ENCODE results near the gene ARL13A.

The ARL13A gene

DNA sequence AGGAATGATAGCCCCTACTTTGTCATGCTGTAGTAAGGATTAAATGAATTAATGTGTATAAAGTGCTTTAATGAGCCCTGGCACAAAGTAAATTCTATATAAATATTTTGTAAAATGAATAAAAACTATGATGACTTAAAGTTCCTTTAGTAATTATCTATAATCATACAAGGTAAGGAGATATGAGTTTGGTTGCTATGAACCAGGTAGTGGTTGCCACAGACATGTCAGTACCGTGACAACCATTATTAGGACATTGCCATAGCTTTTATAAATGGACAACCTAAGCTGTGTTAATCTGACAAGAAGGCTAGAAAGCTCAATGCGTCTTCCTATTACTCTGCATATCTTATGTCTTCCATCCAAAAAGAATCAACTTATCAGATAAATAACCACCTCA, at the start of gene ARL13A:
TSS of gene ARL13A (plus strand) at position 301 of the 400 bp plus-strand sequence. CDS start 3,982 bp downstream, outside the sequence.
- Mint-ChIP-seq H3K36me3 (peaks cover 0 to 2% of the 10 kb centered on the region in 2 donors), H3K4me3 (no peak within 1 kb of the TSS), H3K4me1 (no peaks in the 10 kb centered on the region), H3K9me3 (no peaks in the 10 kb centered on the region), H3K27ac (no peak within 1 kb of the TSS), H3K27me3 (no peaks in the 10 kb centered on the region)
- DNase-seq: no peak
- no peak for ATAC-seq (replicated peaks)

DNA sequence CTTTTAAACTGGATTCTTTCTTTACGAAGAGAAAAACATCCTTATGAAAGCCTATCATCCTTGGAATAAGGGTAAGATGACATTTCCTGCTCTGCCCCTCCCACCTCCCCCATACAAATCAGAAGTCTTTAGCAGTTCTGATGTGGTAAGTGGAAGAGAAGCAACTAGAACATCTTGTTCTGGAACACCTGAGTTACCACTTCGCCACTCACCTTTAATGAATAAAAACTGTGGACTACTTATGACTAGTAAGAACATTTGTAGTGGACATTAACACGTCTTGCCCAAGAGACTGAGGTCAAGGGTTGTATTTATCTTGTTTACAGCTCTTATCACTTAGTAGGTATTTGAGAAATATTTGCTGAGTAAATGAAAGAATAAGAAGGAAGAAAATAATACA, 45.1 kb upstream of the ARL13A start:
- H3K4me3 Mint-ChIP-seq: no peak overlapping the region
- H3K27ac Mint-ChIP-seq: no peak overlapping the region
- ATAC-seq (replicated peaks) (no peak), DNase-seq (no peak)
- peaks cover 10 to 17% of the 10 kb centered on the region in 2 donors for H3K4me1 Mint-ChIP-seq
- H3K36me3 Mint-ChIP-seq: peaks cover 1 to 3% of the 10 kb centered on the region in 2 donors
- H3K9me3 Mint-ChIP-seq: no peaks in the 10 kb centered on the region
- H3K27me3 Mint-ChIP-seq: no peaks in the 10 kb centered on the region

DNA sequence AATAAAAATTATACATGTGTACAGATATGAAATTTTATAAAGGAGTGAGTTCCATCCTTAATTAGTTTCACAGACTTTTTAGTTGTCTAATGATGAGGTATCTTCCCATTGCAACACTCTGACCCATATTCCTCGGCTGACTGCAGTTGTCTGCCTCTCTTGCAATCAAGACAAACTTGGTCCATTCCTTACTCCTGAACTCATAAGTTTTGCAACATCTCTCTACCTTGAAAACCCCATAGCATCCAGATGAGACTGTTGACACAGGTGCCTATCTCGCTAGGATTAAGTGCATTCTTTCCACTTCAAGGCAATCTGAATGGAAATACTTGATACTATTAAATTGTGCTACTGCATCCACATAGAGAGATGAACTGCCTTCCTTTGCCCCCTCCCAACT, 43.1 kb upstream of the ARL13A start:
- Mint-ChIP-seq H3K4me3 (no peak overlapping the region), H3K27ac (no peak overlapping the region), H3K9me3 (peaks cover 4% of the 10 kb centered on the region in 2 donors), H3K4me1 (peaks cover 19 to 28% of the 10 kb centered on the region in 2 donors), H3K27me3 (no peaks in the 10 kb centered on the region), H3K36me3 (peaks cover 5 to 7% of the 10 kb centered on the region in 2 donors)
- no peak for ATAC-seq (replicated peaks)
- no peak for DNase-seq

DNA sequence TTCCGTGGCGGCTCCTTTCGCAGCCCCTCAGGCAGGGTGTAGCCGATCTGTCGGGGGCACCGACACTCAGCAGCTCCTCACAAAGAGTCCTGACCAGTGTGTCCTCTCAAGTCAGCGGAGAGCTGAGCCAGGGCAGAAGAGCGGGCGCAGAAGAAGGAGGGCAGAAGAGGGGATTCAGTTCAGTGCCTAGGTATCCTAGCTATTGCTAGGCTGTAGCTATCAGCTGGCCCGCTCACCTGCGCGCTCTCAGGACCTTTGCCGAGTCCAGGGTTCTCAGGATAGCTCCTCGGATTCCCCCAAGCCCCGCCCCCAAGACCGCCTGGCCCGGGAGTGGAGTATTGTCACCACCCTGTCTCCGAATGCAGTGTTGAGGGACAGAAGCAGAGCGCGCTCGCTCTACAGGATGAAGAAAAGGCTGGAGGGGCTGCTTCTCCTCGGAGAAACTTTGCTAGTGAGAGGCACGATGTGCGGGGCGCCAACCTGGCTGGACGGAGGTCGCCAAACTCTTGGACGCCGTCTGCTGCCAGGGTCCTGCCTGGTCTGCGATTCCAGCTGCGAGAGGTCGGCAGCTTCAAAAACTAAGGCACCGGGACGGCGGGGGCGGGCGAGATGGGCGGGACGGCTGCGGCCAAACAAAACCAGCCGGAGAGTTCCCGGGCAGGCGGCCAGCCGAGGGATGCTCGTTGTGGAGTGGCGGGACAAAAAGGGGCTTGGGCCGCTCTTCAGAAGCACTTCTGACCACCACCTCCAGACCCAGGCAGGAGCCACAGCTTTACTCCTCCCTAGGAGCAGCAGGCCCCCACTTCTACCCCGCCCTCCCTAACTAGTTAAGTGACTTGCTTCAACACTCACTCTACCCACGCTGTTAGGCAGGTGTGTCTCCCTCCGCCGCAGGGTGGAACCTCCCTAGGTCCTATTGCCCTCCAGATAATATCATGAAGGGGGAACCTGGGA, 40.6 kb upstream of the ARL13A start, which contains the start of gene XKRX:
TSS of gene XKRX (minus strand) at position 258 of the 954 bp plus-strand sequence. CDS start 613 bp downstream, outside the sequence.
- Mint-ChIP-seq H3K27ac (peak within 1 kb of the TSS; percentile 90), H3K36me3 (peaks cover 6% of the 10 kb centered on the region in 2 donors), H3K4me1 (peaks cover 25 to 39% of the 10 kb centered on the region in 2 donors), H3K27me3 (no peaks in the 10 kb centered on the region), H3K4me3 (peak within 1 kb of the TSS; percentile 87 to 90), H3K9me3 (peaks cover 4 to 6% of the 10 kb centered on the region in 2 donors)
- peak; percentile 42 for DNase-seq
- peak; percentile 59 to 72 for ATAC-seq (replicated peaks)

DNA sequence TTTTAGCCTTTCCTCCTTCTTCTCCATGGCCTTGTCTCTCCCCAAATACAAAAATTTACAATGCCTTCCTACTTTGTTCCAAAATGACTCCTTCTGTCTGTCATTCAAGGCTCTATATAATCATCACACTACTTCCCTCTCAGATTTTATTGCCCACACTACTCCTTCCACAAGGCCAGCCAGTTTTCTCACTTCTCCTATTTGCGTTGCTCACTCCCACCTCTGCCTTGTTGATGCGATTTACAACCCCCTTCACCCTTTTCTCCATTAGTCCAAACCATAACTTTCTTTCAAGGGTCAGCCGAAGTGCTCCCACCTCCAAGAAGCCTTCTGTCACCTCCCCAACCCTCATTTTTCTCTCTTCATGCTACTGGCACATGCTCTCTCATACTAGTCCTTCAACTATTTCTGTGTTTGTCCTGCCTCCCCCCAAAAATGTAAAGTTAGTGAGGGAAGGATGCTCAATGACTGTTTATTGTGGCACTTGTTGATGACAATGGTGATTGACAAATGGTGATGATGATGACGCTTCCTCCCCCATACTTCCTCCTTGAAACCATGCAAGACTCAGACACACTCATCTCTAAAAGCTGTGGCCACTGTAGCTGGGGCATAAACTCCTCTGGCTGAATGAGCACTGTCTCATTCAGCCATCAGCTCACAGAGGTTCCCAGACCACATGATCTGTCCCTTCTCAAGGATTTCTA, 38.1 kb upstream of the ARL13A start:
- H3K4me3 Mint-ChIP-seq: peak overlapping the region; percentile 19 to 41
- H3K4me1 Mint-ChIP-seq: peaks cover 26% of the 10 kb centered on the region in 2 donors
- peak overlapping the region; percentile 93 for H3K27ac Mint-ChIP-seq
- peaks cover 6% of the 10 kb centered on the region in 2 donors for H3K36me3 Mint-ChIP-seq
- peak; percentile 47 for DNase-seq
- peaks cover 6 to 7% of the 10 kb centered on the region in 2 donors for H3K9me3 Mint-ChIP-seq
- peak; percentile 82 to 85 for ATAC-seq (replicated peaks)
- H3K27me3 Mint-ChIP-seq: no peaks in the 10 kb centered on the region

DNA sequence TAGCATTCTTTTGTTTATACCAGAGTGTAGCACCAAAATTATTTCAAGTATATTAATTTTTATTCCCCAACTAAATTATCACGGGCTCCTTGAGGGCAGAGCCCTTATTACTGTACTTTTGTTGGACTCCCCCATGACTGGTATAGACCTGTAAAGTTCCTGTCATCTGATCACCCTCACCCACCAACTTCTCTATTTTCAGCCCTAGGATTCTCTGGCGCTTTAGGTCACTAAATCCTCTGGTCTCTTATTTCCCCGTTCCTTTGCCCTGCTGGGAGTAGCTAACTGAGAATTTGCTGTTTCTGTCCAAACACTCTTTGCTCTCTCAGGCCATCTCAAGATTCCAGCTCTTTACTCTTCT, 37.6 kb upstream of the ARL13A start:
- Mint-ChIP-seq H3K27ac (peak overlapping the region; percentile 93), H3K4me3 (peak overlapping the region; percentile 20 to 37), H3K4me1 (peaks cover 22 to 26% of the 10 kb centered on the region in 2 donors), H3K27me3 (no peaks in the 10 kb centered on the region), H3K36me3 (peaks cover 6 to 9% of the 10 kb centered on the region in 2 donors), H3K9me3 (peaks cover 6 to 7% of the 10 kb centered on the region in 2 donors)
- ATAC-seq (replicated peaks): peak; percentile 56 to 62
- DNase-seq: no peak

DNA sequence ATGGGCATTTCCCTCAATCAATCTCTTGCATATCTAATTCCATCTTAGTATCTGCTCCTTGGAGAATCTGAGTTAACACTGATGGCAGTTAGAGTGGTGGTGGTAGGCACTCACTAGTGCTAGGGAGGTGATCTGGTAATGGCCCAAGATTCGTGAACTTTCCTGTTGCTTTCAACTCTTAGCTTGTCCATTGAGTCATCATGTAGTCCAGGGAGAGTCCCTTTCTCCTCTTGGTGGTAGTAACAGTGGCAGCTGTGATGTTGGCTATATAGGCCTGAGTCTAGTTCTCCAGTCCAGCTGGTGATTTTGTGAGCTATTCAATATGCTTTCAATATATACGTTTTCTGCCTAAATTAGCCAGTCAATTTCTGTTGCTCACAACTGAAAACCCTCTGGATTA, 33.7 kb upstream of the ARL13A start:
- H3K4me3 Mint-ChIP-seq: no peak overlapping the region
- peaks cover 5 to 9% of the 10 kb centered on the region in 2 donors for H3K36me3 Mint-ChIP-seq
- H3K9me3 Mint-ChIP-seq: peaks cover 7 to 9% of the 10 kb centered on the region in 2 donors
- H3K27me3 Mint-ChIP-seq: no peaks in the 10 kb centered on the region
- H3K4me1 Mint-ChIP-seq: peaks cover 16% of the 10 kb centered on the region in 2 donors
- DNase-seq (no peak), ATAC-seq (replicated peaks) (no peak)
- H3K27ac Mint-ChIP-seq: no peak overlapping the region

DNA sequence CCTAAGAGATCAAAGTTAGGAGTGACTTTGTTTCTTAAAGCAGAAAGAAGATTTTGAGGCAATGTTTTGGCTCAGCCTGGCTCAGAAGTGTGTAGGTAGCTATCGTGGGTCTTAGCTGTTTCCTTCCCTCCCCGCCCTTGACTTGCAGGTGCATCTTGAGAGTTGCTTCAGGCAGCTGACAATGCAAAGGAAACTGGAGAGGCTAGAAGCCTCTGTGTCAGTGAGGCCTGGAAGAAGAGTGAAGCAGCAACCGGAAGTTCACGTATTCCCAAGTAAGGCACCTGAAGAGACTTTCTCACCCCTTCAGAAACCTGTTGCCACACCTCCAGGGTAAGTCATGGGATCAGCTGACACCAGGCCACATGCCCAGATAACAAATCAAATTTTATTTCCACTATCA, 30.2 kb upstream of the ARL13A start:
- Mint-ChIP-seq H3K4me3 (no peak overlapping the region), H3K27me3 (peaks cover 0 to 3% of the 10 kb centered on the region in 2 donors), H3K36me3 (peaks cover 0 to 3% of the 10 kb centered on the region in 2 donors), H3K27ac (no peak overlapping the region), H3K9me3 (peaks cover 3% of the 10 kb centered on the region in 2 donors), H3K4me1 (peaks cover 0 to 3% of the 10 kb centered on the region in 2 donors)
- DNase-seq (no peak), ATAC-seq (replicated peaks) (no peak)

DNA sequence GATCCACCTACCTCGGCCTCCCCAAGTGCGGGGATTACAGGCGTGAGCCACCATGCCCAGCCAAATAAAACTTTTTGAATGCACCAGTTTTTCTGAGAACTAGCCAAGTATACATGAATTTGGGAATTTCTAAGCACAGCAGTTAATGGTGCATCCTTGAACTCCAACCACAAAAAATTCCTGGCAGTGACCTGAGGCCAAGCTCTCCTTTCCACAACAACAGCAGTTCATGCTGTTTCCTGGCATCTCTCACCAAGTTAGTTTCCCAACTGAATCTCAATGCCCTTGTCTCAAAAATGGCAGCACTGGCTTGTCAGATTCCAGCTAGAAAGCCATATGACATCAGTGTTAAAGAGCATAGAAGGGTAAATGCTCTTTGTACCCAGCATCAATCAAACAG, 24.9 kb upstream of the ARL13A start:
- H3K36me3 Mint-ChIP-seq: no peaks in the 10 kb centered on the region
- H3K4me1 Mint-ChIP-seq: no peaks in the 10 kb centered on the region
- DNase-seq (no peak), ATAC-seq (replicated peaks) (no peak)
- no peak overlapping the region for H3K4me3 Mint-ChIP-seq
- no peak overlapping the region for H3K27ac Mint-ChIP-seq
- no peaks in the 10 kb centered on the region for H3K9me3 Mint-ChIP-seq
- H3K27me3 Mint-ChIP-seq: peaks cover 0 to 3% of the 10 kb centered on the region in 2 donors

DNA sequence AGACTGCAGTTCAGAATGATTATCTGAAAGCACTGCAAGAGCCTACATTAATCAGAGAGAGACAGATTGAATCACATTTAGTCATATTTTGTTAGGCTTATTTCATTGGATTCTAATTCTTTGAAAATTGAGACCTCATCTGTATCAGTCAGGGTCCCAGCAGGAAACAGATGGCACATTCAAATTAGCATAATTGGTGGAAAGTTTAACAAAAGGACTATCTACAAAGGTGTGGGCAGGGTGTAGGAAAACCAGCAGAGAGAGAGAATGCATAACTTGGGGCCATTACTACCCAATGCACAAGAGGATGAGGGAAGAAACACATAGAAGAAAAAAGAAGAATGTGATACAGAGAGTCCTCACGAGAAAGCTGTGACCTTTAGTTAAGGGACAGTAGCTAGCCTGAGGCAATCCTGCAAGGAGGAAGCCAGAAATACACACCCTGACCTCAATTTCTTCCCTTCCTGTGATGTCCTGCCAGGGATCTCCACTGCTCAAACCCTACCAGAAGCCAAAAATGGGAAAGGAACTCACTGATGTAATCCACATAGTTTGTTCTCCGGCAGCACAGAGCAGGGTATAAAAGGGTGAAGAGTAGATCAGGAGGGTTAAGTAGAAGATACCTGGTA, 23.1 kb upstream of the ARL13A start:
- no peaks in the 10 kb centered on the region for H3K9me3 Mint-ChIP-seq
- H3K27me3 Mint-ChIP-seq: peaks cover 0 to 3% of the 10 kb centered on the region in 2 donors
- ATAC-seq (replicated peaks) (no peak), DNase-seq (no peak)
- no peak overlapping the region for H3K4me3 Mint-ChIP-seq
- no peak overlapping the region for H3K27ac Mint-ChIP-seq
- H3K4me1 Mint-ChIP-seq: no peaks in the 10 kb centered on the region
- no peaks in the 10 kb centered on the region for H3K36me3 Mint-ChIP-seq

DNA sequence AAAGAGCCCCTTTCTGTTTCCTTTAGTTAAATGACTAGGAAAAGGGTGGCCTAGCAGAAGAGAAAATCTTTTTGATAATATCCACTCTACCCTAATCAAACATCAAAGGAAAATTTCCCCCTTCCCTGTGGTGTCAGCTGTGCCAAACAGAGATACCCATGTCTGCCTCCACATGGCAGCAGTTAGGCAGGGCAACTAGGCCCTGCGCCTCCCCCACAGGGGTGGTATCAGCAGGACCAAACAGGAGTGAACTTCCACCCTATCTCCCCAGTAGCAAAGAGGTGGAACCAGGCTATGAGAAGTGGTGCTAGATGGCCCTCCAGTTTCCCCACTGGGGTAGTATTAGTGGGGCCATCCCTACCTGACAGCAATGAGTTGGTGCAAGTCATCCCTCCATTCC, 21.0 kb upstream of the ARL13A start:
- no peaks in the 10 kb centered on the region for H3K36me3 Mint-ChIP-seq

DNA sequence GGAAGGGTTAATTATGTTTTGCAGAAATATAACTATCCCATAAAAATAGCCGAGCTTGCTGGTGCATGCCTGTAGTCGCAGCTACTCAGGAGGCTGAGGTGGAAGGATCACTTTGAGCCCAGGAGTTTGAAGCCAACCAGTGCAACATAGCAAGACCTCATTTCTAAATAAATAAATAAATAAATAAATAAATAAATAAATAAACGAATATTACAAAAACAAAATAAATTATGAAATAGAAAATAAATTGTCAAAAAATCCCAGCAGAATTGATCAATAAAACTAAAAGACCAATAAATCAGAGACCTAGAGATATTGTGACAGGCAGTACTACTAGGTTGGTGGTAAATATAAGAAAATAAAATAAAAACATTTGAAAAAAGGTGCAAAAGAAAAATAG, 6.7 kb upstream of the ARL13A start:
- H3K4me3 Mint-ChIP-seq: no peak overlapping the region
- H3K27ac Mint-ChIP-seq: no peak overlapping the region
- H3K27me3 Mint-ChIP-seq: no peaks in the 10 kb centered on the region
- no peaks in the 10 kb centered on the region for H3K4me1 Mint-ChIP-seq
- ATAC-seq (replicated peaks) (no peak), DNase-seq (no peak)
- H3K9me3 Mint-ChIP-seq: no peaks in the 10 kb centered on the region
- no peaks in the 10 kb centered on the region for H3K36me3 Mint-ChIP-seq

More for the DNA sequence above, 21.0 kb upstream of the ARL13A start:
- Mint-ChIP-seq H3K9me3 (peaks cover 0 to 1% of the 10 kb centered on the region in 2 donors), H3K4me3 (no peak overlapping the region), H3K27ac (no peak overlapping the region), H3K27me3 (peaks cover 0 to 3% of the 10 kb centered on the region in 2 donors), H3K4me1 (no peaks in the 10 kb centered on the region)
- no peak for DNase-seq
- no peak for ATAC-seq (replicated peaks)

DNA sequence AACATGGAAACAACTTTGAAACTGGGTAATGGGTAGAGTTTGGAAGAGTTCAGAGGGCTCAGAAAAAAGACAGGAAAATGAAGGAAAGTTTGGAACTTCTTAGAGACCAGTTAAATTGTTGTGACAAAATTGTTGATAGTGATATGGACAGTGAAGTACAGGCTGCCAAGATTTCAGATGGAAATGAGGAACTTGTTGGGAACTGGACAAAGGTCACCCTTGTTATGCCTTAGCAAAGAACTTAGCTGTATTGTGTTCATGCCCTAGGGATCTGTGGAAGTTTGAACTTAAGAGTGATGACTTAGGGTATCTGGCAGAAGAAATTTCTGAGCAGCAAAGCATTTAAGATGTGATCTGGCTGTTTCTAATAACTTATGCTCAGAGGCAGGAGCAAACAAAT, 5.1 kb upstream of the ARL13A start:
- no peak overlapping the region for H3K27ac Mint-ChIP-seq
- H3K36me3 Mint-ChIP-seq: no peaks in the 10 kb centered on the region
- ATAC-seq (replicated peaks) (no peak), DNase-seq (no peak)
- H3K9me3 Mint-ChIP-seq: no peaks in the 10 kb centered on the region
- H3K4me1 Mint-ChIP-seq: no peaks in the 10 kb centered on the region
- H3K4me3 Mint-ChIP-seq: no peak overlapping the region
- no peaks in the 10 kb centered on the region for H3K27me3 Mint-ChIP-seq

DNA sequence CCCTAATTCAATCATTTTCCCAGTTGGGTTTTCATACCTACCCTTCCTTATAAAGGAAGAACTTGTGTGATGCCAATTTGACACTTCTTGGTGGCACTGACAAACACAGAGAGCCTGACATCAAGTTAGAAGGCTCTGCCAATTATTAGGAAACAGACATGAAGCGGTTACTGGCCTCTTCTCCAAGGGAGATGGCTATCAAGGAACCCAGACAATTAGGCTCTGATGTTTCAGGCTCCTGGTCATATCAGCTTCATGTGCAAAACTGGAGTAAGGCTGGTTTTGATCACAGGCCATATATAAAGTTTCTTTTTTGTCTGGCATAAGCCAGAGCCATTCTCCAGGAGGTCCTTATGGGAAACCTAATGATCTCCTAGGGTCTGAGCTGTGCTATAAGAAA, 428 bp downstream of the ARL13A start:
- H3K27me3 Mint-ChIP-seq: no peaks in the 10 kb centered on the region
- peaks cover 0 to 2% of the 10 kb centered on the region in 2 donors for H3K36me3 Mint-ChIP-seq
- ATAC-seq (replicated peaks): no peak
- H3K27ac Mint-ChIP-seq: no peak overlapping the region
- no peak overlapping the region for H3K4me3 Mint-ChIP-seq
- H3K4me1 Mint-ChIP-seq: no peaks in the 10 kb centered on the region
- H3K9me3 Mint-ChIP-seq: no peaks in the 10 kb centered on the region
- no peak for DNase-seq
